ENCODE data around the gene B4GALT4. TPM values are rescaled to one million over a fixed set of nuclear protein-coding genes. Genes with fewer than 3 reads are reported as not detected.

B4GALT4 gene
- total and polyA plus RNA-seq, 11 donors = 8.1 to 15.9 (median 12.1) TPM

DNA sequence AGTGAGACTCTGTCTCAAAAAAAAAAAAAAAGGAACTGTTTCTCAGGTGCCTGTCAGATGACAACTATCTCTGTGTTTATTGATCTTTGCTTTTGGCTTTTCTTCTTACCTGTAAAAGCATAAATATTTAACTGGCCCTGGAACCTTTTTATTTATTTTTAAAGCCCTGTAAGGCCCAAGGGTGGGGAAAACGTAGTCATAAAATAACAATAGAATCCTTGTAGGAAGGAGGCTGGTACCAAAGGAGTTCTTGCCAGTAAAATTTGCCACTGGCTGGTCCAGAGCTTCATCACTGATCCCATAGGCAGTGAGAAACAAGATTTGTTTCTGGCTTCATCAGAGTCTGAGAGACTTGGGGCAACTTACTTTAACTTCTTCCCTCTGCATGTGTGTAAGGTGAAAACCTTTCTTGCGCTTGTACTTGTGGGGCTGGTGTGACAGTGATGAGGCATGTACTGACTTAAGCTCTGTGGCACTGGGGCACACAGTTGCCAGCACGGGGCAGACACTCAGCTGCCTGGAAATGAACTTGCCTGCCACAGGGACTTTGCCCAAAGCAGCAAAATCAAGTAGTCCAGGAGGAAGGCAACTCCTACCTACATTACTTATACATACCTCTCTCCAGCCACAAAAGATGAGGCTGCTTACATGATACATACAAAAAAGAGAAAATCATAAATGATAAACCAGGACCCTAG is 19.6 kb downstream of the B4GALT4 start:
- ATAC-seq (no peak), DNase-seq (no peak)
- no peak overlapping the region for H3K4me3 ChIP-seq
- H3K27ac ChIP-seq = no peak overlapping the region
- TF ChIP-seq, protein P1, sequence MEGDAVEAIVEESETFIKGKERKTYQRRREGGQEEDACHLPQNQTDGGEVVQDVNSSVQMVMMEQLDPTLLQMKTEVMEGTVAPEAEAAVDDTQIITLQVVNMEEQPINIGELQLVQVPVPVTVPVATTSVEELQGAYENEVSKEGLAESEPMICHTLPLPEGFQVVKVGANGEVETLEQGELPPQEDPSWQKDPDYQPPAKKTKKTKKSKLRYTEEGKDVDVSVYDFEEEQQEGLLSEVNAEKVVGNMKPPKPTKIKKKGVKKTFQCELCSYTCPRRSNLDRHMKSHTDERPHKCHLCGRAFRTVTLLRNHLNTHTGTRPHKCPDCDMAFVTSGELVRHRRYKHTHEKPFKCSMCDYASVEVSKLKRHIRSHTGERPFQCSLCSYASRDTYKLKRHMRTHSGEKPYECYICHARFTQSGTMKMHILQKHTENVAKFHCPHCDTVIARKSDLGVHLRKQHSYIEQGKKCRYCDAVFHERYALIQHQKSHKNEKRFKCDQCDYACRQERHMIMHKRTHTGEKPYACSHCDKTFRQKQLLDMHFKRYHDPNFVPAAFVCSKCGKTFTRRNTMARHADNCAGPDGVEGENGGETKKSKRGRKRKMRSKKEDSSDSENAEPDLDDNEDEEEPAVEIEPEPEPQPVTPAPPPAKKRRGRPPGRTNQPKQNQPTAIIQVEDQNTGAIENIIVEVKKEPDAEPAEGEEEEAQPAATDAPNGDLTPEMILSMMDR (IDR thresholded peaks at IDR 0.05) = no peak
- TF ChIP-seq POLR2A (IDR thresholded peaks at IDR 0.05) = no peak
- H3K27me3 ChIP-seq = no peaks in the 10 kb centered on the region
- no peaks in the 10 kb centered on the region for H3K9me3 ChIP-seq
- peaks cover 0 to 100% (median 89%) of the 10 kb centered on the region in 9 donors for H3K36me3 ChIP-seq
- intact Hi-C loops (cut with DNase I) = no loop called here
- no peaks in the 10 kb centered on the region for H3K4me1 ChIP-seq
- WGBS, 4 donors = 61 to 92% (median 84%) methylated on average over 3 of the region's 3 CpGs

DNA sequence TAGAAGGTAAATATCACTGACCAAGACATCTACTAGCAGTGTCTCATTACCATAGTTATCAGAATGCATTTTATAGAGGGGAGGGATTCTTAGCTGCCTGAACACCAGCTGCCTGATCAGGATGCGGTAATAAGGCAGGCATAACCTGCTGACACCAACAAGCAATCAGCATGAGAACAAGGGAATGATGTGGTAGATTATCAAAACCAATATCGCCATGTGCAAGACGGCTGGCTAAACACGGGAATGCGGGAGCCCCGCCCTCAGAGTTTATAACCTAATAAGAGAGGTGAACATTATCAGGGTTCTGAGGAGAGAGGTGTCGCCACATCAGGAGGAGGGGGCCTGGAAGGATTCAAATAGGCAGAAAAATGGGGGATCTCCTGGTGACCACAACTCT is 20.5 kb downstream of the B4GALT4 start:
- no peaks in the 10 kb centered on the region for H3K27me3 ChIP-seq
- intact Hi-C loops (cut with DNase I) = no loop called here
- no peak for TF ChIP-seq POLR2A (IDR thresholded peaks at IDR 0.05)
- TF ChIP-seq, protein P1 (IDR thresholded peaks at IDR 0.05) = no peak
- H3K36me3 ChIP-seq = peaks cover 0 to 100% (median 91%) of the 10 kb centered on the region in 9 donors
- H3K4me1 ChIP-seq = no peaks in the 10 kb centered on the region
- no peak for DNase-seq
- WGBS, 4 donors = 89 to 94% (median 91%) methylated on average over 7 of the region's 7 CpGs
- no peaks in the 10 kb centered on the region for H3K9me3 ChIP-seq
- H3K27ac ChIP-seq = no peak overlapping the region
- ATAC-seq = no peak
- no peak overlapping the region for H3K4me3 ChIP-seq

DNA sequence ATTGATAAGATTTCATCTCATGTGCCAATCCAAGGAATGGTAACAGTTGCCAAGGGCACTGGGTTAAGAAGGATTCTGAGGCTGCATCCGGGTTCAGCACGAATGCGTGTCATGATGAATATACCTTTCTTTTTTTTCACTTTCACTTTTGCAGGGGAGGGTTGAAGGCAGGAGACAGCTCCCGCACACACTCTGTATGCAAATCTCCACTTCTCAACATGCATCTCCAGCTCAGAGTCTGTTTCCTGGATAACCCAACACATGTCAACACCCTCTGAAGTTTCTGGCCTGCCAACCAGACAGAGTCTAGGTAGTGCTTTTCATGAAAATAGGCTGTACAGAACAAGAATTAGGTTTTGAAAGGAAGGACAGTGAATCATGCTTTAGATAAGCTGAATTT is 21.6 kb downstream of the B4GALT4 start:
- Histone ChIP-seq H3K27me3 (no peaks in the 10 kb centered on the region), H3K36me3 (peaks cover 0 to 100% (median 95%) of the 10 kb centered on the region in 9 donors), H3K4me1 (no peaks in the 10 kb centered on the region), H3K4me3 (no peak overlapping the region), H3K9me3 (no peaks in the 10 kb centered on the region), H3K27ac (no peak overlapping the region)
- no peak for TF ChIP-seq POLR2A (IDR thresholded peaks at IDR 0.05)
- TF ChIP-seq, protein P1 (IDR thresholded peaks at IDR 0.05) = no peak
- WGBS, 4 donors = 74 to 88% (median 88%) methylated on average over 4 of the region's 4 CpGs
- intact Hi-C loops (cut with DNase I) = loop anchor here in 1 of 10 donors (10.0 kb wide), 1 partner anchor 334 kb away; no protein-coding TSS in a partner anchor
- ATAC-seq (no peak), DNase-seq (no peak)

DNA sequence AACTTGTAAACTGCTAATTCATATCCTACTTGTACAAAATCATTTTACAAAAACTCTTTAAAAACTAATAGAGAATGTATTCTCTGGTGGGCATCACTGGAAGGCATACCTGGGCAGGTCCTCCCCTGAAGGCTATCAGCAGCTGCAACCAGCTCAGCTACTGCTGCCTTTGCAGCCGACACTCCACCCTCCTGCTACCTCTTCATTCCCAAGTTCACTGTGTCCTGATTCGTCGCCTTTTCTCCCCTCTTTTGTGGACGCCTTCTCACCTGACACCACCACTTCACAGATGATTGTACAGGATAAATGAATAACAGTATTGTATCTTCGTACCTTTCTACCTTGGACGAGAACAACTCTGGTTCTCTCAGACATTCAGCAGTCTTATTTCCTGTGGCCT is 28.9 kb downstream of the B4GALT4 start:
- Histone ChIP-seq H3K4me3 (no peak overlapping the region), H3K9me3 (no peaks in the 10 kb centered on the region), H3K27ac (no peak overlapping the region), H3K36me3 (peaks cover 0 to 83% (median 73%) of the 10 kb centered on the region in 9 donors), H3K4me1 (peaks cover 0 to 7% (median 1%) of the 10 kb centered on the region in 12 donors), H3K27me3 (no peaks in the 10 kb centered on the region)
- ATAC-seq (no peak), DNase-seq (no peak)
- TF ChIP-seq, protein P1 (IDR thresholded peaks at IDR 0.05) = no peak
- no peak for TF ChIP-seq POLR2A (IDR thresholded peaks at IDR 0.05)
- 80 to 94% (median 91%) methylated on average over 6 of the region's 6 CpGs for WGBS, 4 donors
- intact Hi-C loops (cut with DNase I) = loop anchor here in 1 of 10 donors (10.0 kb wide), 1 partner anchor 327 kb away; no protein-coding TSS in a partner anchor

Measured in heart left ventricle (tissue), 16 donors.